GM12878 (cell line): ENCODE results near the gene CTNNBL1.

ENCODE experiments used
- CTCF ChIP-seq, 3 experiments: IDR thresholded peaks in 2 of 3; conservative IDR thresholded peaks in 1 of 3; 2 replicates each; pipeline ENCODE4 v1.5.1; 2011; ENCODE audit warnings: low read depth in 3 of 3, low read length in 3 of 3, mild to moderate bottlenecking in 3 of 3, control low read depth in 2 of 3, moderate library complexity in 2 of 3, inconsistent platforms in 1 of 3, mixed read lengths in 1 of 3; ENCODE audit not compliant: control insufficient read depth in 2 of 3, insufficient read depth in 1 of 3; ENCODE audit errors: extremely low read depth in 1 of 3
- GABPA ChIP-seq: IDR thresholded peaks from 2 replicates; pipeline ENCODE4 v1.6.1; 2014; ENCODE audit warnings: antibody characterized with exemption, low read depth, mild to moderate bottlenecking, inconsistent platforms
- HDAC2 ChIP-seq: fragments of 200-600 bp; sonication (generic); IDR thresholded peaks from 2 replicates; pipeline ENCODE4 v1.6.1; 2017
- MYC ChIP-seq: IDR thresholded peaks from 2 replicates; pipeline ENCODE4 v1.6.1; 2011; ENCODE audit warnings: mild to moderate bottlenecking, low read length, moderate library complexity, inconsistent platforms; ENCODE audit not compliant: insufficient read depth, insufficient replicate concordance, insufficient read length, severe bottlenecking
- PML ChIP-seq: IDR thresholded peaks from 2 replicates; pipeline ENCODE4 v1.6.1; 2012; ENCODE audit warnings: low read length, inconsistent platforms
- POLR2AphosphoS2 ChIP-seq: IDR thresholded peaks from 2 replicates; pipeline ENCODE4 v1.6.1; 2011; ENCODE audit warnings: low read depth, mild to moderate bottlenecking, low read length, improper control_type of control experiment, moderate library complexity
- RAD21 ChIP-seq: IDR thresholded peaks from 2 replicates; pipeline ENCODE4 v1.6.1; 2011; ENCODE audit warnings: mild to moderate bottlenecking, low read depth, low read length, moderate library complexity; ENCODE audit not compliant: insufficient read depth
- SMC3 ChIP-seq: IDR thresholded peaks from 2 replicates; pipeline ENCODE4 v1.6.1; 2011; ENCODE audit warnings: low read length, improper control_type of control experiment, borderline replicate concordance
- SP1 ChIP-seq: IDR thresholded peaks from one replicate; pipeline ENCODE4 v1.6.1; 2011; ENCODE audit warnings: low read depth, low read length
- SPI1 ChIP-seq: IDR thresholded peaks from 2 replicates; pipeline ENCODE4 v1.6.1; 2011; ENCODE audit warnings: low read depth, mild to moderate bottlenecking, low read length, moderate library complexity, borderline replicate concordance; ENCODE audit not compliant: insufficient read depth

GRCh38 chr20:37869334-37869861 is 175.6 kb downstream of the CTNNBL1 start:
- TF ChIP-seq CTCF (IDR thresholded peaks at IDR 0.05 in 2 of 3, conservative IDR thresholded peaks at IDR 0.05 in 1 of 3; ENCODE audit: control insufficient read depth in 2 of 3, extremely low read depth in 1 of 3, insufficient read depth in 1 of 3, low read depth in 3 of 3, low read length in 3 of 3) (no peak), HDAC2 (no peak), RAD21 (no peak), POLR2AphosphoS2 (no peak), GABPA (no peak), SMC3 (no peak), PML (no peak), SP1 (no peak), MYC (no peak), SPI1 (no peak)
